CD1c-positive myeloid dendritic cell (primary cell): ENCODE results near the gene DECR2.

ENCODE experiments used
- DNase-seq: peaks from one replicate; pipeline ENCODE4 v3.0.0-alpha.2; 2016; ENCODE audit errors: extremely low spot score

Gene DECR2

DNA sequence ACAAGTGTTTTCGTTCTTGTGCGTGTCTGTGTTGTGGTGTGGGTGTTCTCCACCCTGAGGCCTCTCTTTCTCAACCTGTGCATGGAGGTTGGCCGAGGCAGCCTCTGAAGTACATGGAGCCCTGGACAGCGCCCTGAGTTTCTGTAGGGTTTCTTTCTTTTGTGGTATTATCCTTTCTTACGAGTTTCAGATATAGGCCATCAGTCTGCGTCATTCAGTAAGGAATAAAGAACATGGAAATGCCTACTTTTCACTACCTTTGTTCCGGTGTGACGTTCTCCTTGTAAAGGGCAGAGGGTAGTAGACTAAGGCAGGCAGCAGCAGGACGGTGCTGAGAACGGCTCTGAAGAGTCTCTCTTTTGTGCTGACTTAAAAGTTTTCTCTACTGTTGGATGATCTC lies 42.3 kb downstream of the DECR2 start:
- DNase-seq, result no peak

DNA sequence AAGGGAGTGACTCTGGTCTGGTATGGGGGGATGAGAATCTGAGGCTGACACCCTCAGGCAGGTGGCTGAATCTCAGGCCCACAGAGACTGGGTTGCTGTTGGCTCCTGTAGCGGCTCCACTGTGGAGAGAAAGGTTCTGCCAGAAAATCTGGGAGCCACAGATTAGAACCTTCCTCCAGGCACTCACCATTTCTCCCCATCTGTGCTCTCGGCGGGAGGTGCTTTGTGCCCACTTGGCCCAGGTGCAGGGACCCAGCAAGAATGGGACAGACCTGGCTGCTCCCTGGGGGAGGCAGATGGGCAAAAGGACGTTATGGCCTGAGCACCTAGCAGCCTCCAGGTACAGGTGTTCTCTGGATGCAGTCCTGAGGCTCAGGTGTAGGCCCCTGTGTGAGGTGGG lies 43.9 kb downstream of the DECR2 start:
- no peak for DNase-seq

DNA sequence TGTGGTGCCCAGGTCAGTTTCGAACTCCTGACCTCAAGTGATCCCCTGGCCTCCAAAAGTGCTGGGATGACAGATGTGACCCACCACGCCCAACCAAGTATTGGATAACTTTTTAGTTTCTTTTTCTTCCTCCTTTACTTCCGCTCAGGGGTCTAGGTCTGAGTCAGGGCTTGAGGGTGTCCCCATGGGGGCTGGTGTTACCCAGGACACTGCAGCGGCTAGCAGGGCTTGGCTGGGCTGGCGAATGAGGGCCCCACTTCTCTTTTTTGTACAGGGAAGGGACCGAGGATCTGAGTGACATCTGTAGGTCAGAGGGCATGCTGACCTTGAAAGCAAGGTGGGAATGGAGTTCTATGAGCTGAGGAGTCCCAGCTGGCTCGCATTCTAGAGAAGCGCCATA lies 48.7 kb downstream of the DECR2 start:
- peak; percentile 30 for DNase-seq

DNA sequence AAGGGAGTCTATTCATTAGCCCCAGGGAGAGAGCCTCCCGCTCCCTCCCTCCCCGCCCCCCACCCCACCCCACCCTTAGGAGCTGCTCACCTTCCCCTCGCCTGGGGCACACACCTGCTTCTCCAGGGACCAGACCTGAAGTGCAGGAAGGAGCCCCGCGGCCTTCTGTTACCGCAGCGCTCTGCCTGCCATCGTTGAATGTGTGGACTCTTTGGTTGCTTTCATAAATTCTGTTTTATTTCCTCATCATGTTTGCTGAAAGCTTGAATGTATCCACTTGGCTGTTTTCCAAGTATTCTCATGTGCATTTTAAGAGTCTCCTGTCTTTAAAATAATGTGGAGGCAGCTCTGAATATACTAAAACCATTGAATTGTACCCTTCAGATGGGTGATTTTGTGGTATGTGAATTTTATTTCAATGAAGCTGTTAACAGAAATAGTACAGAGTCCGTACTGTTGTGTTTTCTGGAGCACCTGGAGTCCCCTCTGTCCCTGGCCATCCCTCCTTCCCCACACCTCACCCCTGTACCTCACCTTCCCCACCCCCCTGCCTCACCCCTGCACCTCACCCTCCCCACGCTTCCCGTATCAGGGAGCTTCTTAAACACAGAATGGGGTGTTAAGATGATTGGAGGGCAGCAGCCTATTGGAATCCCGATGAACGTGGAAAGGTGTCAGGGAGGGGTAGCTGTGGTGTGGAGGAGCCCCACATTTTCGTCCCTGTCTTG lies 49.3 kb downstream of the DECR2 start:
- DNase-seq, result no peak

GRCh38 chr16:454397-454940 lies 52.8 kb downstream of the DECR2 start:
- DNase-seq, result no peak

DNA sequence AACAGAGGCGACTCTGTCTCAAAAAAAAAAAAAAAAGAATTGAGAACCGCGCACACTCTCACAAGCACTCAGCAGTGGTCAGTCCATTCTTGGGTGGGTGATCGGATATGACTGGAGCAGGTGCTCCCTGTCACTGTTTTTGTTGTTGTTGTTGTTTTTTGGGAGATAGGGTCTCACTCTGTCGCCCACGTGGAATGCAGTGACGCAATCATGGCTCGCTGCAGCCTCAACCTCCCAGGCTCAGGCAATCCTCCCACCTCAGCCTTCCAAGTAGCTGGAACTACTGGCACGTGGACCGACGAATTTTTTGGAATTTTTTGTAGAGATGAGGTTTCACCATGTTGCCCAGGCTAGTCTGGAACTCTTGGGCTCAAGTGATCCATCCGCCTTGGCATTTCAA lies 53.8 kb downstream of the DECR2 start:
- DNase-seq, result no peak

GRCh38 chr16:456891-457483 lies 55.3 kb downstream of the DECR2 start:
- no peak for DNase-seq

- DNase-seq, result no peak
These were observed 56.2 kb downstream of the DECR2 start for GRCh38 chr16:457732-458400.

DNA sequence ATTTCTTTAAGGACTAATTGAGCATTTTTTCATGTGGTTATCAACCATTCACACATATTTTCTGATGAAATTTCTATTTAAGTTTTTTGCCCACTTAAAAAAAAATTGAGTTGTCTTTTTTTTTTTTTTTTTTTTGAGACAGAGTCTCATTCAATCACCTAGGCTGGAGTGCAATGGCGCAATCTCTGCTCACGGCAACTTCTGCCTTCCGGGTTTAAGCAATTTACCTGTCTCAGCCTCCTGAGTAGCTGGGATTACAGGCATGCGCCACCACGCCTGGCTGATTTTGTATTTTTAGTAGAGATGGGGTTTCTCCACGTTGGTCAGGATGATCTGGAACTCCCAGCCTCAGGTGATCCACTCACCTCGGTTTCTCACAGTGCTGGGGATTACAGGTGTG lies 58.1 kb downstream of the DECR2 start:
- no peak for DNase-seq

DNA sequence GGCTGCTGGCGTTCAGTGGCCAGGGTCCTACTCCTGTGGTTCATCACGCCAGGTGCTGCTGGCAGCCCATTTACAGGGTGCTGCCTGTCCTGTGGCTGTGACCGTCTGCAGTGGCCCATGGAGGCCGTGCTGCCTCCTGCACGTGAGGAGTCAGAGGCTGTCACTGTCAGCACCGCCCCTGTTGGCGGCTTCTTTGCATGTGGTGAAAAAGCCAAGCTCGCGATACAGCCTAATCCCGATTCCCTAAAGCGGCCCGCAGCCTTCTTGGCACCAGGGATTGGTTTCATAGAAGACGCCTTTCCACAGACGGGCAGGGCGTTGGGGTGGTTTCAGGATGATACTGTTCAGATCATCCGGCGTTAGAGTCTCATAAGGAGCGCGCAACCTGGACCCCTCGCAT lies 59.1 kb downstream of the DECR2 start:
- DNase-seq, result no peak
